Testis (tissue), 3 donors: ENCODE measurements around the gene CLK3. TPM values are rescaled to one million over a fixed set of nuclear protein-coding genes. Genes with fewer than 3 reads are reported as not detected.

Experiments used
- DNase-seq: peaks from one replicate; pipeline ENCODE4 v3.0.0-alpha.2; 2019
- H3K27ac ChIP-seq, 2 donors: fragments of 200-600 bp; sonication (generic); one replicate each; pipeline ENCODE4 v1.5.1; 2019
- H3K27me3 ChIP-seq: fragments of 200-600 bp; sonication (generic); one replicate; pipeline ENCODE4 v1.5.1; 2019
- H3K36me3 ChIP-seq: fragments of 200-600 bp; sonication (generic); one replicate; pipeline ENCODE4 v1.5.1; 2017; ENCODE audit warnings: low read depth; ENCODE audit errors: missing control alignments
- H3K4me1 ChIP-seq: fragments of 200-600 bp; sonication (generic); one replicate; pipeline ENCODE4 v1.5.1; 2019
- H3K4me3 ChIP-seq, 2 donors: fragments of 200-600 bp; sonication (generic); one replicate each; pipeline ENCODE4 v1.5.1; 2017 to 2019
- H3K9me3 ChIP-seq: fragments of 200-600 bp; sonication (generic); one replicate; pipeline ENCODE4 v1.5.1; 2017
- POLR2A ChIP-seq: fragments of 450-650 bp; IDR thresholded peaks from one replicate; pipeline ENCODE4 v1.6.1; 2017; ENCODE audit warnings: antibody characterized with exemption, mild to moderate bottlenecking, moderate library complexity
- WGBS, 2 donors: methylation state at CpG; one replicate each; pipeline ENCODE4 v1.1.5; 2018; 5-methylcytosine and 5-hydroxymethylcytosine counted together
- intact Hi-C: fragments of 100-400 bp; cut with DNase I; formaldehyde crosslinking; loops from one replicate; pipeline ENCODE4 v1.15.1; 2023; ENCODE audit warnings: low total_unique reads
- polyA plus RNA-seq: library from polyadenylated mRNA; stranded (reverse); fragments of 350-450 nt; fragmentation: Illumina TruSeq; extraction: RNeasy Lipid Tissue Mini Kit (QIAGEN cat#74804); gene quantifications from one replicate; pipeline ENCODE4 v1.2.3, GENCODE V29; 2014; ENCODE audit warnings: low read depth, low replicate concordance; ENCODE audit not compliant: insufficient read depth
- total RNA-seq, 2 donors: library from RNA; depleted of rRNA; stranded (reverse); fragments of >200 nt; gene quantifications; one replicate each; pipeline ENCODE4 v1.2.3, GENCODE V29; 2016
- TF ChIP-seq, protein P1 (sequence below), 3 experiments: fragments of 450-650 bp in 2 of 3; fragments of 200-600 bp in 1 of 3; sonication (generic) in 1 of 3; IDR thresholded peaks; one replicate each; pipeline ENCODE4 v1.5.1; 2016 to 2019; ENCODE audit warnings: antibody characterized with exemption in 3 of 3, mild to moderate bottlenecking in 2 of 3, moderate library complexity in 1 of 3

The CLK3 gene
- total and polyA plus RNA-seq, 3 donors from 2014 or later = 137 to 197 (median 162) TPM

DNA sequence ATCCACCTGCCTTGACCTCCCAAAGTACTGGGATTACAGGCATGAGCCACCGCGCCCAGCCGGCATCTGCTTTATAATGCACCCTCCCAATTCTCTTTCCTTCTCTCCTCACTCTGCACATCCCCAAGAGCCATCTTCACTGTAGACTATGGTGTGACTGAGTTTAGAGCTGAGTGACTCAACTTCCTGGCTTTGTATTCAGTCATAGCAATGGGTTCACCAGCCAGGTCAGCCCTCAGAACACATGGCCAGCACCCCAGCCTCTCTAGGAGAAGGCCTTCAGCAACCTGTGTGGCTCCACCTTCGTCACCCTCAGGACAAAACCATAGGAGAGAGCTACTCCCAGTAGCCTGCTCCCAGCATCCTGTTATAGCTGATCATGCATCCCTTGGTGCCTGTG is 41.6 kb upstream of the CLK3 start:
- Histone ChIP-seq H3K9me3 (no peaks in the 10 kb centered on the region), H3K36me3 (no peaks in the 10 kb centered on the region), H3K27ac (no peak overlapping the region), H3K4me1 (no peaks in the 10 kb centered on the region), H3K27me3 (no peaks in the 10 kb centered on the region), H3K4me3 (no peak overlapping the region)
- TF ChIP-seq, protein P1, sequence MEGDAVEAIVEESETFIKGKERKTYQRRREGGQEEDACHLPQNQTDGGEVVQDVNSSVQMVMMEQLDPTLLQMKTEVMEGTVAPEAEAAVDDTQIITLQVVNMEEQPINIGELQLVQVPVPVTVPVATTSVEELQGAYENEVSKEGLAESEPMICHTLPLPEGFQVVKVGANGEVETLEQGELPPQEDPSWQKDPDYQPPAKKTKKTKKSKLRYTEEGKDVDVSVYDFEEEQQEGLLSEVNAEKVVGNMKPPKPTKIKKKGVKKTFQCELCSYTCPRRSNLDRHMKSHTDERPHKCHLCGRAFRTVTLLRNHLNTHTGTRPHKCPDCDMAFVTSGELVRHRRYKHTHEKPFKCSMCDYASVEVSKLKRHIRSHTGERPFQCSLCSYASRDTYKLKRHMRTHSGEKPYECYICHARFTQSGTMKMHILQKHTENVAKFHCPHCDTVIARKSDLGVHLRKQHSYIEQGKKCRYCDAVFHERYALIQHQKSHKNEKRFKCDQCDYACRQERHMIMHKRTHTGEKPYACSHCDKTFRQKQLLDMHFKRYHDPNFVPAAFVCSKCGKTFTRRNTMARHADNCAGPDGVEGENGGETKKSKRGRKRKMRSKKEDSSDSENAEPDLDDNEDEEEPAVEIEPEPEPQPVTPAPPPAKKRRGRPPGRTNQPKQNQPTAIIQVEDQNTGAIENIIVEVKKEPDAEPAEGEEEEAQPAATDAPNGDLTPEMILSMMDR (IDR thresholded peaks at IDR 0.05) = no peak
- TF ChIP-seq POLR2A = no peak
- intact Hi-C loops = no loop called here
- DNase-seq = no peak
- whole genome bisulfite sequencing, 2 donors = 95 to 98% methylated on average over 4 of the region's 4 CpGs

DNA sequence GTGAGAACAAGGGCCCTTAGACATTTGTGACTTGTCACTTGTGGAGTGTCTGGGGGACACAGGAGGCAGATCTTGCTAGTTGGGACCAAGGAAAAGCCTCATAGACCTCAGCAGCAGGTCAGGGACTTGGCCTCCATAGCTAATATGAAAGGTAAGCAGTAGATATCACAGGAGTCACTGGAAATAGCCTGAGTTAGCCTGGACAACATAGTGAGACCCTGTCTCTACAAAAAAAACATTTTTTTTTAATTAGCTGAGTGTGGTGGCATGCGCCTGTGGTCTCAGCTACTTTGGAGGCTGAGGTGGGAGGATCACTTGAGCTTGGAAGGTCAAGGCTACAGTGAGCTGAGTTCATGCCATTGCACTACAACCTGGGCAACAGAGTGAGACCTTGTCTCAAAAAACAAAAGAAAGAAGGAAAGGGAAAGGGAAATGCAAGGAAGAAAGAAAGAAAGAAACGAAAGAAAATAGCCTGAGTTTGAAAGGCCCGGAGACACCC is 37.1 kb upstream of the CLK3 start:
- H3K4me1 ChIP-seq = no peaks in the 10 kb centered on the region
- H3K9me3 ChIP-seq = no peaks in the 10 kb centered on the region
- no peak for DNase-seq
- WGBS, 2 donors = 93 to 100% methylated on average over 3 of the region's 3 CpGs
- no peaks in the 10 kb centered on the region for H3K36me3 ChIP-seq
- no peaks in the 10 kb centered on the region for H3K27me3 ChIP-seq
- H3K27ac ChIP-seq = no peak overlapping the region
- intact Hi-C loops = no loop called here
- TF ChIP-seq POLR2A = no peak
- TF ChIP-seq, protein P1 (IDR thresholded peaks at IDR 0.05) = no peak
- H3K4me3 ChIP-seq = no peak overlapping the region

DNA sequence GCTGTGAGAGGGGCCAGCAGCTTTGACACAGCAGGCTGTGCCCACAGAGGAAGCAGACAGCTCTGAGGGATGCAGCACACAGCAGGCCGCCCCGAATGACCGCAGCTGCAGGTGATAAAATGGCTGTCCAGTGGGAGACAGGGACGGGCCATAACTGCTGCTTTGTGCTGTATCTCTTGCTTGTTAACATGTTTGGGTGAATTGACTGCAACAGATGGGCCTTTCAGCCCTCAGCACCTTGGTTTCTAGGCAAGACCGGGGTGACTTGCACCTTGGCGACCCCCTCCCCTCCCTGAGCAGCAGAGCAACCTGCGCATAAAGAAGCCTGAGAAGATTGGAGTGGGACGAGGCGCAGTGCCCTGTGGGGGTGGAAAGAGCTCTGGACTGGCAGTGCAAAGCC is 36.6 kb upstream of the CLK3 start:
- DNase-seq = no peak
- Histone ChIP-seq H3K27me3 (no peaks in the 10 kb centered on the region), H3K27ac (no peak overlapping the region), H3K36me3 (no peaks in the 10 kb centered on the region), H3K4me1 (no peaks in the 10 kb centered on the region), H3K9me3 (no peaks in the 10 kb centered on the region), H3K4me3 (no peak overlapping the region)
- WGBS, 2 donors = 83 to 96% methylated on average over 9 of the region's 9 CpGs
- no peak for TF ChIP-seq POLR2A
- TF ChIP-seq, protein P1 (IDR thresholded peaks at IDR 0.05) = no peak
- intact Hi-C loops = no loop called here

DNA sequence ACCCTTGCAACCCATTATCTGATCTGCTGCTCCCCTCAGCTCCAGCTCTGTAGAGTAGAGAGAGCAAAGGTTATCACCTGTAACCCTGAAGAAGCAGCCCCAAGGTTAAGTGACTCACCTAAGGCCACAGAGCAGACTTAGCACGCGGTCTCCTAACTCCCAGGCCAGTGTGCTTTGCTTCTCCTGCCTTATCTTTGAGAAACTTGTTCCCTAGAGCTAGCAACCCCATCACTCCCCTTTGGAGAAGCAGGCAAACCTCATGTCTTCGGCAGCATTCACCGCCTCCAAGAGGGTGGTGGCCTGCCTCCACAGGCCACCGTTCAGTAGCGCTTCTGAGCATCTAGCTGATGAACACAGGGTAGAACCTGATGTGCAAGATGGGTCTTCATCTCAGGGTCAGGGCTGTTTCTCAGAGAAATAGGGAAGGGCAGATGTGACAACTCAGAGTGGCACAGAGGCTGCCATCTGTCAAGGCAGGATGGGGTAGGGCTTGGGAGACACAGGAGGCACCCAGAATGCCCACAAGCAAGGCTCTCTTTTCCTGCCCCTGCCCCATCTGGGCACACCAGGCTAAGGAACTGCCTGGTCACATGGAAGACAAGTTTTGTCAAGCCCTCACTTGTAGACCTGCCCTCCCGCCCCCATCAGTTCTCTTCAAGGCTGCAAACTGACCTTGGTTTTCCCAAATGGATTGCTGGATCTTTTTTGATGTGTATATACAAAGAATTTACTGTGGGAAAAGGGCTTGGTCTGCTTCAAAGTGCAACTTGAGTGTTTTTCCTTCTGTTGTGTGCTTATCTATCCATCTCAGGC is 34.9 kb upstream of the CLK3 start:
- Histone ChIP-seq H3K36me3 (no peaks in the 10 kb centered on the region), H3K27me3 (no peaks in the 10 kb centered on the region), H3K9me3 (no peaks in the 10 kb centered on the region), H3K4me1 (no peaks in the 10 kb centered on the region), H3K27ac (no peak overlapping the region), H3K4me3 (no peak overlapping the region)
- WGBS, 2 donors = 79% methylated on average over 7 of the region's 7 CpGs
- intact Hi-C loops = no loop called here
- DNase-seq = no peak
- TF ChIP-seq, protein P1 (IDR thresholded peaks at IDR 0.05) = no peak
- TF ChIP-seq POLR2A = no peak

DNA sequence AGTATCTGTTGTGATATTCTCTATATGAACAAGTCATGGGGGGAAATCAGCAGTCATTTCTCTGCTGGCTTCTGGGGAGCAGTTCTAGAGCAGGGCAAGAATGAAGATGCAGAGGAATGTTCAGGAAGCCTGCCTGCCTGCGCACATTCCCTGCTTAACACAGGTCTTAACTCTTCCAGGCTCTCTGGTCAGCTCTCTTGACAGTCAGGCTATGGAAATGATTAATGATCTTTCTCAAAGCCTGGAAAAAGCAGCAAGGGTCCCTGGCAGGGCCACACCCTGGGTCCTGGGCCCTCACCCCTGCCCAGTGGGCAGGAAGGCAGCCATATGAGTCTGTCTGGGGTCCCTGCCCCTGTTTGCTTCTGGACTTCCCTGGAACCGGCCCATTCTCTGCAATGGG is 31.4 kb upstream of the CLK3 start:
- Histone ChIP-seq H3K36me3 (no peaks in the 10 kb centered on the region), H3K9me3 (no peaks in the 10 kb centered on the region), H3K27ac (no peak overlapping the region), H3K27me3 (no peaks in the 10 kb centered on the region), H3K4me3 (no peak overlapping the region), H3K4me1 (no peaks in the 10 kb centered on the region)
- no peak for DNase-seq
- 85 to 92% methylated on average over 2 of the region's 2 CpGs for WGBS, 2 donors
- intact Hi-C loops = no loop called here
- TF ChIP-seq, protein P1 (IDR thresholded peaks at IDR 0.05) = no peak
- TF ChIP-seq POLR2A = no peak
